Spleen (tissue), 11 donors: ENCODE measurements around the gene TGFA. TPM values are rescaled to one million over a fixed set of nuclear protein-coding genes. Genes with fewer than 3 reads are reported as not detected.

Source experiments
- DNase-seq: peaks from one replicate; pipeline ENCODE4 v3.0.0-alpha.2; 2020
- H3K27ac ChIP-seq, 8 donors: fragments of 200-600 bp; sonication (generic) in 7 of 8; 1 replicate in 4 of 8; 2 replicates in 4 of 8; pipeline versions ENCODE4 v1.5.0 to v1.8.0; 2016 to 2021; ENCODE audit warnings: inconsistent platforms in 4 of 8, mild to moderate bottlenecking in 4 of 8, moderate library complexity in 1 of 8
- H3K27me3 ChIP-seq, 7 donors: fragments of 200-600 bp; sonication (generic) in 6 of 7; replicated peaks in 1 of 7; 1 replicate in 4 of 7; 2 replicates in 3 of 7; pipeline versions ENCODE4 v1.5.0 to v1.8.0; 2016 to 2021; ENCODE audit warnings: inconsistent platforms in 3 of 7, mild to moderate bottlenecking in 1 of 7
- H3K36me3 ChIP-seq, 6 donors: fragments of 200-600 bp; sonication (generic) in 5 of 6; 1 replicate in 4 of 6; 2 replicates in 2 of 6; pipeline versions ENCODE4 v1.5.0 to v1.8.0; 2016 to 2021; ENCODE audit warnings: inconsistent platforms in 2 of 6
- H3K4me1 ChIP-seq, 6 donors: fragments of 200-600 bp; sonication (generic) in 5 of 6; 1 replicate in 3 of 6; 2 replicates in 3 of 6; pipeline versions ENCODE4 v1.5.0 to v1.8.0; 2016 to 2021; ENCODE audit warnings: inconsistent platforms in 3 of 6
- H3K4me3 ChIP-seq, 8 donors: fragments of 200-600 bp; sonication (generic) in 7 of 8; 1 replicate in 4 of 8; 2 replicates in 4 of 8; pipeline versions ENCODE4 v1.5.0 to v1.8.0; 2016 to 2021; ENCODE audit warnings: inconsistent platforms in 4 of 8, mild to moderate bottlenecking in 4 of 8, moderate library complexity in 2 of 8
- H3K9me3 ChIP-seq, 8 donors: fragments of 200-600 bp; sonication (generic) in 7 of 8; 1 replicate in 4 of 8; 2 replicates in 4 of 8; pipeline versions ENCODE4 v1.5.0 to v1.8.0; 2016 to 2021; ENCODE audit warnings: inconsistent platforms in 4 of 8
- POLR2A ChIP-seq, 3 donors: fragments of 450-650 bp; IDR thresholded peaks; one replicate each; pipeline ENCODE4 v1.5.1; 2017; ENCODE audit warnings: antibody characterized with exemption in 3 of 3, mild to moderate bottlenecking in 1 of 3
- POLR2AphosphoS5 ChIP-seq, 3 donors: sonication (generic); formaldehyde crosslinking; IDR thresholded peaks; one replicate each; pipeline ENCODE4 v1.5.1; 2017; ENCODE audit warnings: antibody characterized with exemption in 3 of 3
- WGBS, 5 donors: extraction: QIAGEN DNeasy Blood & Tissue Kit in 3 of 5; methylation state at CpG; one replicate each; pipeline versions ENCODE4 v1.1.5 to v1.1.7; 2013 to 2018; 5-methylcytosine and 5-hydroxymethylcytosine counted together
- intact Hi-C: fragments of 100-400 bp; cut with DNase I; formaldehyde crosslinking; loops from one replicate; pipeline ENCODE4 v1.15.0; 2023; ENCODE audit warnings: low total_unique reads
- polyA plus RNA-seq, 3 donors: library from polyadenylated mRNA; stranded (reverse); fragments of 200-250 nt; gene quantifications; one replicate each; pipeline ENCODE4 v1.2.1, GENCODE V29; 2013
- total RNA-seq, 7 donors: library from RNA; depleted of rRNA in 3 of 7; stranded (reverse); fragments of >200 nt in 3 of 7; fragmentation: NEBNext Ultra II Directional in 4 of 7; extraction: Animal tissue kit (Norgen Biotek cat#: 25700) in 4 of 7; gene quantifications; one replicate each; pipeline versions ENCODE4 v1.1.0 to v1.2.1, GENCODE V29; 2016 to 2021
- TF ChIP-seq, protein P1 (sequence below), 11 experiments: fragments of 200-600 bp in 7 of 11; fragments of 450-650 bp in 4 of 11; sonication (generic) in 4 of 11; IDR thresholded peaks in 8 of 11; conservative IDR thresholded peaks in 3 of 11; 1 replicate in 7 of 11; 2 replicates in 4 of 11; pipeline versions ENCODE4 v1.4.0 to v1.8.0; 2016 to 2021; ENCODE audit warnings: antibody characterized with exemption in 11 of 11, inconsistent platforms in 4 of 11, mild to moderate bottlenecking in 1 of 11
- donor health status: healthy with polysubstance abuse.
- donor health status: DM: no; HTN: no; CAD: no; lungs with moderate emphysema.
- donor health status: DM: no; HTN: no; CAD: no.
- donor health status: Bipolar disorder and iron deficiency.
- donor health status: healthy.
- donor health status: DM: no; HTN: no; CAD: no.
- donor health status: DM: yes; HTN: yes; CAD: no.

The TGFA gene
- total and polyA plus RNA-seq, 10 donors: 1.3 to 27.5 (median 13.2) TPM

- Histone ChIP-seq H3K36me3 (no peaks in the 10 kb centered on the region), H3K27ac (peak overlapping the region in 5 of 8 donors; percentile 79 to 90 (median 89)), H3K4me3 (no peak overlapping the region), H3K4me1 (peaks cover 0 to 48% (median 15%) of the 10 kb centered on the region in 6 donors), H3K9me3 (no peaks in the 10 kb centered on the region), H3K27me3 (no peaks in the 10 kb centered on the region)
- WGBS, 5 donors: 79 to 89% (median 82%) methylated on average over 5 of the region's 5 CpGs
- DNase-seq: no peak
- intact Hi-C loops: no loop called here
- TF ChIP-seq POLR2AphosphoS5 (IDR thresholded peaks at IDR 0.05): no peak
- TF ChIP-seq, protein P1, sequence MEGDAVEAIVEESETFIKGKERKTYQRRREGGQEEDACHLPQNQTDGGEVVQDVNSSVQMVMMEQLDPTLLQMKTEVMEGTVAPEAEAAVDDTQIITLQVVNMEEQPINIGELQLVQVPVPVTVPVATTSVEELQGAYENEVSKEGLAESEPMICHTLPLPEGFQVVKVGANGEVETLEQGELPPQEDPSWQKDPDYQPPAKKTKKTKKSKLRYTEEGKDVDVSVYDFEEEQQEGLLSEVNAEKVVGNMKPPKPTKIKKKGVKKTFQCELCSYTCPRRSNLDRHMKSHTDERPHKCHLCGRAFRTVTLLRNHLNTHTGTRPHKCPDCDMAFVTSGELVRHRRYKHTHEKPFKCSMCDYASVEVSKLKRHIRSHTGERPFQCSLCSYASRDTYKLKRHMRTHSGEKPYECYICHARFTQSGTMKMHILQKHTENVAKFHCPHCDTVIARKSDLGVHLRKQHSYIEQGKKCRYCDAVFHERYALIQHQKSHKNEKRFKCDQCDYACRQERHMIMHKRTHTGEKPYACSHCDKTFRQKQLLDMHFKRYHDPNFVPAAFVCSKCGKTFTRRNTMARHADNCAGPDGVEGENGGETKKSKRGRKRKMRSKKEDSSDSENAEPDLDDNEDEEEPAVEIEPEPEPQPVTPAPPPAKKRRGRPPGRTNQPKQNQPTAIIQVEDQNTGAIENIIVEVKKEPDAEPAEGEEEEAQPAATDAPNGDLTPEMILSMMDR (IDR thresholded peaks at IDR 0.05 in 8 of 11, conservative IDR thresholded peaks at IDR 0.05 in 3 of 11): no peak
- no peak for TF ChIP-seq POLR2A (IDR thresholded peaks at IDR 0.05)
Observed at GRCh38 chr2:70522627-70523026, 31.0 kb downstream of the TGFA start.

GRCh38 chr2:70520825-70521224 lies 32.8 kb downstream of the TGFA start:
- intact Hi-C loops: no loop called here
- no peaks in the 10 kb centered on the region for H3K9me3 ChIP-seq
- no peak for TF ChIP-seq POLR2AphosphoS5 (IDR thresholded peaks at IDR 0.05)
- no peak for TF ChIP-seq POLR2A (IDR thresholded peaks at IDR 0.05)
- TF ChIP-seq, protein P1 (IDR thresholded peaks at IDR 0.05 in 8 of 11, conservative IDR thresholded peaks at IDR 0.05 in 3 of 11): no peak
- DNase-seq: no peak
- H3K4me1 ChIP-seq: peaks cover 0 to 56% (median 24%) of the 10 kb centered on the region in 6 donors
- H3K27me3 ChIP-seq: no peaks in the 10 kb centered on the region
- no peak overlapping the region for H3K4me3 ChIP-seq
- WGBS, 5 donors: 71 to 94% (median 89%) methylated on average over 3 of the region's 3 CpGs
- H3K27ac ChIP-seq: no peak overlapping the region
- H3K36me3 ChIP-seq: no peaks in the 10 kb centered on the region

- Histone ChIP-seq H3K4me3 (no peak overlapping the region), H3K27ac (no peak overlapping the region), H3K36me3 (no peaks in the 10 kb centered on the region), H3K27me3 (peaks cover 0 to 3% (median 0%) of the 10 kb centered on the region in 7 donors), H3K9me3 (no peaks in the 10 kb centered on the region), H3K4me1 (peaks cover 0 to 47% (median 21%) of the 10 kb centered on the region in 6 donors)
- WGBS, 5 donors: 77 to 93% (median 80%) methylated on average over 2 of the region's 2 CpGs
- no peak for DNase-seq
- intact Hi-C loops: no loop called here
- TF ChIP-seq POLR2AphosphoS5 (IDR thresholded peaks at IDR 0.05): no peak
- TF ChIP-seq, protein P1 (IDR thresholded peaks at IDR 0.05 in 8 of 11, conservative IDR thresholded peaks at IDR 0.05 in 3 of 11): no peak
- no peak for TF ChIP-seq POLR2A (IDR thresholded peaks at IDR 0.05)
Observed at GRCh38 chr2:70519453-70519852, 34.2 kb downstream of the TGFA start.

DNA sequence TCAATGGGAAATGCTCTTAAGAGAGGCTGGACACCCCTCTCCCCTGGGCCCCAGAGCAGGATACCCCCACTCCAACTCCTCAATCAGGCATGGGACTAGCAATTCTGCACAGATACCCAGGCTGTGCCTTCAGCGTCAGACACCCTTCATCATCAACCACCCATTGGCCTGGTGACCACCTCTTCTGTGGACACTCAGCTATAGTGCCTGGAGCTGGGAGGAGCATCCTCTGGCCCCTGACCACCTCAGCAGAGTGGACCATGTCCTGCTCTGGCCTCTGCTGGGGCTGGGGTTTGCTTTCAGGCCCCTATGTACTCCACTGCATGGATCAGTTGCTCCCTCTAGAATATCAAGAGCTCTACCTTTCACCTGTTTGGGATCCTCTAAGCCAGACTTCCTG lies 35.1 kb downstream of the TGFA start:
- no peak overlapping the region for H3K4me3 ChIP-seq
- intact Hi-C loops: no loop called here
- peaks cover 0 to 3% (median 0%) of the 10 kb centered on the region in 7 donors for H3K27me3 ChIP-seq
- no peak for DNase-seq
- WGBS, 5 donors: 88 to 100% (median 100%) methylated on average over 1 of the region's 1 CpG
- peaks cover 0 to 38% (median 12%) of the 10 kb centered on the region in 6 donors for H3K4me1 ChIP-seq
- no peaks in the 10 kb centered on the region for H3K36me3 ChIP-seq
- TF ChIP-seq, protein P1 (IDR thresholded peaks at IDR 0.05 in 8 of 11, conservative IDR thresholded peaks at IDR 0.05 in 3 of 11): no peak
- no peak for TF ChIP-seq POLR2AphosphoS5 (IDR thresholded peaks at IDR 0.05)
- TF ChIP-seq POLR2A (IDR thresholded peaks at IDR 0.05): no peak
- peak overlapping the region in 2 of 8 donors; percentile 87 to 88 for H3K27ac ChIP-seq
- H3K9me3 ChIP-seq: no peaks in the 10 kb centered on the region
